ENCODE data around the gene ASB15.

Gene ASB15

GRCh38 chr7:123669485-123669884 is 67.9 kb downstream of the ASB15 start:
- DNase-seq: no peak

- DNase-seq: no peak
Measured at GRCh38 chr7:123673137-123673732, 71.6 kb downstream of the ASB15 start.

GRCh38 chr7:123673752-123674398 is 72.3 kb downstream of the ASB15 start:
- no peak for DNase-seq

- DNase-seq: no peak
Measured at GRCh38 chr7:123674399-123675180, 73.0 kb downstream of the ASB15 start.

DNA sequence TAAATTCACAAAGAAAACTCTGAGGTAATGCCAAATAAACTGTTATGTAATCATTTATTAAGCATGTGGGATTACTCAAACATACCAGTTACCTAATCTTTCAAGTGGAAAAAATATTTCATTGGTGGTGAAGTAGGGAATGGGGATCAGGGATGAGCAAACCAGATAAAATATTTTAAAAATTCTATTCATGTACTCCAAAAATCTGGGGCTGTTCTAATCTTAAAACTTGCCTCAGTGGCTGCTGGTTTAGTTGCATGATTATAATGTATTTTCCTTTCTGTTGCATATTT is 73.5 kb downstream of the ASB15 start:
- DNase-seq: no peak

DNA sequence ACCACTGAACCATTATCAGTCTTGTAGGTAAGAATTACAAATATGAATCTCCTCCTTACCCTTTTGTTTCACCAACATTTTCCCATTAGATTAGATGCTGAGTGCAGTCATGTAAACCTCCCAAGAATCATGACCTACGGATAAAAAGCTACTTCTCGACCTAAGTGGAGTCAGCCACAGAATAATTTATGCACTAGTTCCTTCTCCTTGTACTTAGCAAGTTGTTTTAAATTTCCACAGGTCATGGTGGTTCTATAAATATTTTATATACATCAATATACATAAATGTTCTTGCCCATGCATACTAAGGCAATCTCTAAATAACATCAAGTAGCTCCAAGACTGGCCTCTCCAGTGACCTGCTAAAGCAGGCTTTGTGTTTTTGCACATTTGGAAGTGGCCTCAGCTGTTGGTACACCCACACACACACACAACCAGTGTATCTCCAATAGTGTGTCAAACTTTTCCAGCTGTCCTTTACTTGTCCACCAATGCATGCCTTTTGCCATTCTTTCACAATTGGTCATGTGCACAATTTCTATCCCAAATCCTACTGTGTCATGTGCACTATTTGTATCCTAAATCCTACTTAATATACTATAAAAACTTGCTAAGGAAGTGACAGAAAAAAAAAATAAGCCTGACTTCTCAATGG is 75.6 kb downstream of the ASB15 start:
- DNase-seq: no peak

- no peak for DNase-seq
Measured at GRCh38 chr7:123679614-123680013, 78.0 kb downstream of the ASB15 start.

DNA sequence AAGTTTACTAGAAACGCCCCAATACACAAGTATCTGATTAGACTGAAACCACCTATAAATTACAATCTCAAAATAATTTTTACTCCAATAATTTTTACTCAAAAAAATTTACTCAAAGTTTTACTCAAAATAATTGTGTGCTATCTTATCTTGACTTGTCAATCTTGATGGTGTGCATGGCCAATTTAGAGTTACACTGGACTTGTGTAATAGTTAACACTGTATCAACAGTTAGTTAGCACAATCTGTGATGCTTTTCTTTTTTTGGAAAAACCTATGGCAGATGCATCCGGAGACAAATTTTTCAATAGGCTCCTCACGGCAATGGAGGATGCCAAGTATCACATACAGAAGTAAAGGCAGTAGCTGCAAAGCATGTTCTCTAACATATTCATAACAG is 79.0 kb downstream of the ASB15 start:
- no peak for DNase-seq

DNA sequence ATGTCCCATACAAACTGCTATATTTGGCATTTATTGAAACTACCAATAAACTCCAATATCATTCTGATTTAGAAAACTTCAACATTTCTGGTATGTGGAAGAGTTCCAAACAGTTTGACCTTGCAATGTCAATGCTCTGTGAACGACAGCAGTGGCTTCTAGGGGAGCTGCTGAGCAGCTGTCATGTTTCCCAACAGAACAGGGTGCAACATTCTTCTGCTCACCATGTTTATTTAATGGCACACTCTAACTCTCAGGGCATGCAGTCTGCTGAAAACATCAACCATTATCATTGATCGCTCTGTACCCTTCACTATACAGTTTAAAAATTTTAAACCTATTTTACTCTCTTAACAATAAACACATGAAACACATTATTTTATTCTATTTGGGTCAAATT is 79.9 kb downstream of the ASB15 start:
- DNase-seq: no peak

DNA sequence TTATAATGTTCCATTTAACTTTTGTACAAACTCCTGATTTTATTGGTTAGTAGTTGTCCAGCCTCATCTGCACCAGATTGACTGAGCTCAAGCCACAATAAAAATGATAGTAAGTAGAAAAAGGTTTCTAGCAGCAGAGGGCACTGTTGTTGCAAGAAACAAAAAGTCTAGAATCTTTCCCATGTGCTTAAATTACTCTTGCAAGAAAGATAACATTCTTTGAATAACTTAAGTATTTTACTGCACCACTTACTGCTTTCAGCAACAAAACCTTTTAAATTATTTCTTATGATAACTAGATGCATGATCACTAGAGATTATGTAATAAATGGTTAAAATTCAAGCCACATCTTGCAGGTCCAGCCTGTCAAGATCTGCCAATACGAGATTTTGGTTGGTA is 81.1 kb downstream of the ASB15 start:
- DNase-seq: no peak

GRCh38 chr7:123687161-123687560 is 85.5 kb downstream of the ASB15 start:
- DNase-seq: no peak

DNA sequence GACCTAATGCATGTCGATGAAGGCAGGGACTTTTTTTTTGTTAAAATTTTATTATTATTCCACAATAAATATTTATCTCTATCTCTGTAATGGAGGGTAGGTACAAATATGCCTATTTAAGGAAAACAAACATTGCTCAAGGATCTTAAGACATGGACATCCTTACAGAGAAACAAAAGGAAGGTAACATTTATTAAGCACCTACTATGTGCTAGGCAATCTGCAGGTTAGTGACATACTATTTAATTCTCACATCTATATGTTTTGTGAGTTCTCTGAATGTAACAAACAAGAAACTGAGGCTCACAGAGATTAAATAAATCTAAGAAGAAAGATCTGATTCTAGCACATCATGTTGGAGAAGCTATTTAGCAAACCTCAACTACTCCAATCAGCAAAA is 86.1 kb downstream of the ASB15 start:
- DNase-seq: no peak
